ENCODE results near the gene MDFIC2.

MDFIC2 gene

GRCh38 chr3:70333080-70333479 lies 20.6 kb upstream of the MDFIC2 start:
- Histone ChIP-seq H3K9me3 (ENCODE audit: low read length) (no peaks in the 10 kb centered on the region), H2AFZ (ENCODE audit: low read length) (no peak overlapping the region), H3K27ac (ENCODE audit: low read depth, low read length, poor library complexity, severe bottlenecking) (no peak overlapping the region)

GRCh38 chr3:70315021-70315420 lies 2.6 kb upstream of the MDFIC2 start:
- no peaks in the 10 kb centered on the region for H3K9me3 ChIP-seq (ENCODE audit: low read length)
- H3K36me3 ChIP-seq (ENCODE audit: insufficient read depth, low read length) = no peaks in the 10 kb centered on the region
- no peak overlapping the region for H3K4me3 ChIP-seq (ENCODE audit: low read depth, low read length, poor library complexity, severe bottlenecking)
- no peaks in the 10 kb centered on the region for H3K4me1 ChIP-seq (ENCODE audit: insufficient read depth, low read length, severe bottlenecking)
- H3F3A ChIP-seq (ENCODE audit: insufficient read depth, low read length) = no peaks in the 10 kb centered on the region
- H3K9me2 ChIP-seq (ENCODE audit: low read depth, low read length) = no peaks in the 10 kb centered on the region
- H3K4me2 ChIP-seq (ENCODE audit: low read length) = no peak overlapping the region
- H3K9ac ChIP-seq (ENCODE audit: low read length) = no peak overlapping the region
- no peaks in the 10 kb centered on the region for H3K27me3 ChIP-seq (ENCODE audit: insufficient read depth, low read length)
- no peak overlapping the region for H3K27ac ChIP-seq (ENCODE audit: low read depth, low read length, poor library complexity, severe bottlenecking)
- no peak for TF ChIP-seq CTCF (IDR thresholded peaks at IDR 0.05; ENCODE audit: low read length)
- no peak for TF ChIP-seq EZH2 (IDR thresholded peaks at IDR 0.05; ENCODE audit: borderline replicate concordance, low read length)
- H4K20me1 ChIP-seq (ENCODE audit: insufficient read depth, low read length) = no peaks in the 10 kb centered on the region
- H3K79me2 ChIP-seq (ENCODE audit: insufficient read depth, low read length) = no peaks in the 10 kb centered on the region
- no peak overlapping the region for H2AFZ ChIP-seq (ENCODE audit: low read length)

More at GRCh38 chr3:70333080-70333479, 20.6 kb upstream of the MDFIC2 start:
- H4K20me1 ChIP-seq (ENCODE audit: insufficient read depth, low read length) = no peaks in the 10 kb centered on the region
- H3K4me2 ChIP-seq (ENCODE audit: low read length) = no peak overlapping the region
- no peak overlapping the region for H3K9ac ChIP-seq (ENCODE audit: low read length)
- no peaks in the 10 kb centered on the region for H3K9me2 ChIP-seq (ENCODE audit: low read depth, low read length)
- H3K4me3 ChIP-seq (ENCODE audit: low read depth, low read length, poor library complexity, severe bottlenecking) = no peak overlapping the region
- H3K27me3 ChIP-seq (ENCODE audit: insufficient read depth, low read length) = no peaks in the 10 kb centered on the region
- no peaks in the 10 kb centered on the region for H3F3A ChIP-seq (ENCODE audit: insufficient read depth, low read length)
- TF ChIP-seq CTCF (IDR thresholded peaks at IDR 0.05; ENCODE audit: low read length) = no peak
- TF ChIP-seq EZH2 (IDR thresholded peaks at IDR 0.05; ENCODE audit: borderline replicate concordance, low read length) = no peak
- no peaks in the 10 kb centered on the region for H3K36me3 ChIP-seq (ENCODE audit: insufficient read depth, low read length)
- no peaks in the 10 kb centered on the region for H3K4me1 ChIP-seq (ENCODE audit: insufficient read depth, low read length, severe bottlenecking)
- H3K79me2 ChIP-seq (ENCODE audit: insufficient read depth, low read length) = no peaks in the 10 kb centered on the region

- Histone ChIP-seq H3K4me3 (ENCODE audit: low read depth, low read length, poor library complexity, severe bottlenecking) (no peak overlapping the region), H3K9me2 (ENCODE audit: low read depth, low read length) (no peaks in the 10 kb centered on the region), H3K79me2 (ENCODE audit: insufficient read depth, low read length) (no peaks in the 10 kb centered on the region), H4K20me1 (ENCODE audit: insufficient read depth, low read length) (no peaks in the 10 kb centered on the region), H3K9me3 (ENCODE audit: low read length) (no peaks in the 10 kb centered on the region), H3K36me3 (ENCODE audit: insufficient read depth, low read length) (no peaks in the 10 kb centered on the region), H3K4me1 (ENCODE audit: insufficient read depth, low read length, severe bottlenecking) (no peaks in the 10 kb centered on the region), H3F3A (ENCODE audit: insufficient read depth, low read length) (no peaks in the 10 kb centered on the region), H3K4me2 (ENCODE audit: low read length) (no peak overlapping the region), H3K9ac (ENCODE audit: low read length) (no peak overlapping the region), H3K27me3 (ENCODE audit: insufficient read depth, low read length) (no peaks in the 10 kb centered on the region), H2AFZ (ENCODE audit: low read length) (no peak overlapping the region), H3K27ac (ENCODE audit: low read depth, low read length, poor library complexity, severe bottlenecking) (no peak overlapping the region)
- TF ChIP-seq CTCF (IDR thresholded peaks at IDR 0.05; ENCODE audit: low read length) (no peak), EZH2 (IDR thresholded peaks at IDR 0.05; ENCODE audit: borderline replicate concordance, low read length) (no peak)
Observed at GRCh38 chr3:70310809-70311208, 1.6 kb downstream of the MDFIC2 start.
